Activated CD8-positive, alpha-beta memory T cell treated with anti-CD3 and anti-CD28 coated beads for 48 hours (primary cell): ENCODE measurements around the gene MBD6.

Experiments used
- DNase-seq, 3 experiments: peaks; one replicate each; pipeline ENCODE4 v3.0.0-alpha.2; 2020; ENCODE audit warnings: low read depth in 2 of 3, low spot score in 2 of 3

The MBD6 gene, protein sequence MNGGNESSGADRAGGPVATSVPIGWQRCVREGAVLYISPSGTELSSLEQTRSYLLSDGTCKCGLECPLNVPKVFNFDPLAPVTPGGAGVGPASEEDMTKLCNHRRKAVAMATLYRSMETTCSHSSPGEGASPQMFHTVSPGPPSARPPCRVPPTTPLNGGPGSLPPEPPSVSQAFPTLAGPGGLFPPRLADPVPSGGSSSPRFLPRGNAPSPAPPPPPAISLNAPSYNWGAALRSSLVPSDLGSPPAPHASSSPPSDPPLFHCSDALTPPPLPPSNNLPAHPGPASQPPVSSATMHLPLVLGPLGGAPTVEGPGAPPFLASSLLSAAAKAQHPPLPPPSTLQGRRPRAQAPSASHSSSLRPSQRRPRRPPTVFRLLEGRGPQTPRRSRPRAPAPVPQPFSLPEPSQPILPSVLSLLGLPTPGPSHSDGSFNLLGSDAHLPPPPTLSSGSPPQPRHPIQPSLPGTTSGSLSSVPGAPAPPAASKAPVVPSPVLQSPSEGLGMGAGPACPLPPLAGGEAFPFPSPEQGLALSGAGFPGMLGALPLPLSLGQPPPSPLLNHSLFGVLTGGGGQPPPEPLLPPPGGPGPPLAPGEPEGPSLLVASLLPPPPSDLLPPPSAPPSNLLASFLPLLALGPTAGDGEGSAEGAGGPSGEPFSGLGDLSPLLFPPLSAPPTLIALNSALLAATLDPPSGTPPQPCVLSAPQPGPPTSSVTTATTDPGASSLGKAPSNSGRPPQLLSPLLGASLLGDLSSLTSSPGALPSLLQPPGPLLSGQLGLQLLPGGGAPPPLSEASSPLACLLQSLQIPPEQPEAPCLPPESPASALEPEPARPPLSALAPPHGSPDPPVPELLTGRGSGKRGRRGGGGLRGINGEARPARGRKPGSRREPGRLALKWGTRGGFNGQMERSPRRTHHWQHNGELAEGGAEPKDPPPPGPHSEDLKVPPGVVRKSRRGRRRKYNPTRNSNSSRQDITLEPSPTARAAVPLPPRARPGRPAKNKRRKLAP

DNA sequence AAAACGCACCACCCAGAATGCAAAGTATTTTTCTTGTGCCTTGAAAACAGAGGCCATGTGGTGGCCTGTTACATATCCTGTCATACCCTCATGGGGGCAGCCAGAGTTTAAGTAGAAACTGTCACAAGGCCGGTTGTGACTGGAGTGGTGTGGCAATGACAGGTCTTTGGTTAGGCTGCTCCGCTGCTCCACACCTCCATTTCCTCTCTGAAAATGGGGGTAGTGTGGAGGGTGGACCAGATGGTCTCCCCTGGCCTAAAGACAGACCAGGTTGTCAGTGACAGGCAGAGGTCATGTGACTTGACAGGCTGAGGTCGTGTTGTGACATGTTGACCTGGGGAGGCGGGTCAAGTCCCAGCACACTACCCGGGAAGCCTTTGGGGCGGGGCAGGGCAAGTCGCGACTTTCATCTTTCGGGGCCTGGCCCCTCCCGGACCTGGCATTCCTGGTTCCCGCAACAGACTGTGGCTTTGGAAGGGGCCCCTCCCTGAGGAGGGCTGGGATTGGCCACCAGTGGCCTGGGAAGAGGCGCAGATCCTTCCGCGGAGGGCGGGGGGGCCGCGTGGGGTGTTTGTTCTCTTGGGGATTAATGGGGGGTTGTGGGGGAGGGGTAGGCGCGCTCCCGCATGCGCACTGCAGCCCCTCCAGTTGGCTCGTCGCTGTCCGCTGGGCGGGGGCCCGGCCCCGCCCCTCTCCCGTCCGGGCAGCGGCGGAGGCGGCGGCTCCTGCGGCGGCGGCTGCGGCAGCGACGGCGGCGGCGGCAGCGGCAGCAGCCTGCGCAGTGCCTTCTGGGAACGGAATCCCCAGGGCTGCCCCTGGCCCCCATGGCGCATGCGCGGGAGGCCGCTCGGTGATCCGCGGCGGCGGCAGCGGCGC, at the start of gene MBD6:
TSS of gene MBD6 (plus strand) at position 814 of the 876 bp plus-strand sequence. CDS start 1,480 bp downstream, outside the sequence.
- peak in 2 of 3 experiments; percentile 87 for DNase-seq

DNA sequence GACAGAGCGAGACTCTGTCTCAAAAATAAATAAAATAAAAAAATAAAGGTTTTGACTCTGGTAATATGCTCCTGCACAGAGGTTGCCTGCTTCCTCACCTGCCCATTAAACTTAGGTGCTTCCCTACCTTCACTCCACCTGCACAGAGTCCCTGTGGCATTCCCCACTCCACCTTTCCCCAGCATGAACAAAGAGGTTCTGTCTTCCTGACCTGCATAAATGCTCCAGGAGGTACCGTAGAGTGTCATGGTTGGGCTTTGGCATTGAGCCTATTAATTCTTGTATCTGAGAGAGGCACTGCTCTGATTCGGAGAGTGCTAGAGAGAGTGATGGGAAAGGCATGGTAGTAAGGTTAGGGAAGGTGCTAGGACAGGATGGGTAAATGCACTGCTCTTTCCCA, 49.2 kb upstream of the MBD6 start:
- no peak for DNase-seq

DNA sequence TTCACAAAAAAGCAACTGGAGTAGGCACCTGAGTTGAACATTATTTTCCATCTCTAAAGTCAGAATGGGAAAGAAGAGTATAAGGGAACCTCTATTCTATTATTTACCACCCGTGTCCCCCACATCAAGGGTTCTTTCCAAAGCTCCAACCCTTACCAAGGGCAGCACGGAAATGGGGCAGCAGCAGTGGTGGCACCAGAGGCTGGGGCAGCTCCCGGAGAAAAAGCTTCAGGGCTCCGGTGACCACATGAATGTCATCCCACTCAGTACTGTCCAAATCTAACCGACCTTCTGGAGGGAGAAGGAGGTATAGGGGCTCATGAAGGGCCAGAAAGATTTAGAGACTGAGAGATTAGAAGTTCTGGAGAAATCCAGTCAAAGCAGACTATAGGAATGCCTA, 48.7 kb upstream of the MBD6 start:
- no peak for DNase-seq

DNA sequence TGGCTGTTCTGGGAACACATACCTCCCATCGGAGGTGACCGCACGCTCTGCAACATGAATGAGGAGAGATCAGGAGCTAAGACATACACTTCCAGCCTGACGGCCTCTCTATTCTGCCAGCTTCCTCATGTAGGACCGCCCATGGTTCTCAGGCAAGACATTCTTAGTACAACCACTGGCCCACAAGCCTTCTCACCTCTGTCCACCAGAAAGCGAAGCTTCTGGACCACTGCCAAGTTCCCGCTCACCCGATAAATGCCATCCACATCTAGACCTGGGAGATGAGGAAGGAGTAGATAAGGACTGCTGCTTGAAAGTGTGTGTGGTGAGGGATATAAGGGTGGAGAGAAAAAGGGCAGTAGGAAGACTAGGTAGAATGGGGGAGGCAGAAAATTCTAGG, 48.2 kb upstream of the MBD6 start:
- no peak for DNase-seq

DNA sequence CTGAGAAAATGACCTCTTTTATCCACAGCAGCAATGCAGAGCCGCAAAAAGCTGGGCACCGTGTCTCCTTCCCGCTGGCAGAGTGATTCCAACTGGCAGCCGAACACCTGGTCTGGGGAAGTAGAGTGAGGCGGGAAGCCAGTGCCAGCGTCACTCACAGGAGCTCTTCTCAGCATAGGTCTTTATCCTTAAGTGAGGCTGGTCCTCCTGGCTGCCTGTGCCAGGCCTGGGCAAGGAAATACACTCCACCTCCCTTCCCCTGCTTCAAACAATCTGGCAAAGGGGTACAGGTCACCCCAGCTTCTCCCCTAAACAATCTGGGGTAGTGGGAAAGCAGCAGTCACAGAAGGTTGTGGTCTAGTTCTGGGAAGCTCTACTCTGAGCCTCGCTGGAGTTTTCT, 47.8 kb upstream of the MBD6 start:
- no peak for DNase-seq

DNA sequence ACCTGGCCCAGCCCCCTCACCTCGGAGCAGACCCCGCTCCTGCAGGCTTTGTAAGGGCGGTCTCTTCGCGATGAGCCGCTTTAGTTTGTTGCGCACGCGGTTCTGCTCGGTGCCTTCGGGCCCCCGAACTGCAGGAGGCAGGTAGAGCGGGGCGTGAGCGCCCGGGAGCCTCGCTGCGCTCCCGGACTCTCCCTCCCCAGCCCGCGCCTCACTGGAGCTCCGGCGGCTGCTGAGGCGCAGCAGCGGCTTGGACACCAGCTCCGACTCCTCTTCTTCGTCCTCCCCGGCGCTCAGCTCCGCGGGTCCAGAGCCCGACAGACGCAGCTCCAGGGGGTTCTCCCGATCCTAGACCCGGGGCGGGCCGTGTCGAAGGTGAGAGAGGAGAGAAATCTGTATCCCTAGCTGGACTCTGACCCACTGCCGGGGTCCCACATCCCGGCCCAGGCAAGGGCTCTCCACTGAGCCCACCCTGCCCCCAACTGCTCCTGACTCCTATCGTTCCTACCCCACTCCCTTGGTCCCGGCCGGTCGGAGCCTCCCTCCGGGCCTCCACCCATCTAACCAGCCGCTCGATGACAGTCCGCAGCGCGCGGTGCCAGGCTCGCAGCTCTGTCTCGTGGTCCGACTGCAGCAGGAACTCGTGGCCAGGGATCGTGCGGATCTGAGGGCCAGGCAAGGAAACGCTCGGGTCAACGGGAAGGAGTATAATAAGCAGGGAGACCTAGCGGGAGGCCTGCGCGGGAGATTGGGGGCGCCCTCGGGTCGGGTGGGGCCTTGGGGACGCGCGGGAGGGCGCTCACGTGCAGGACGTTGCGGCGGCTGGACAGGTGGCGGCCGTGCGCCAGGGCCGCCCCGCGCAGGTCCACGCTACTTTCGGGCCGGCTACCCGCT, 47.1 kb upstream of the MBD6 start:
- DNase-seq: no peak

DNA sequence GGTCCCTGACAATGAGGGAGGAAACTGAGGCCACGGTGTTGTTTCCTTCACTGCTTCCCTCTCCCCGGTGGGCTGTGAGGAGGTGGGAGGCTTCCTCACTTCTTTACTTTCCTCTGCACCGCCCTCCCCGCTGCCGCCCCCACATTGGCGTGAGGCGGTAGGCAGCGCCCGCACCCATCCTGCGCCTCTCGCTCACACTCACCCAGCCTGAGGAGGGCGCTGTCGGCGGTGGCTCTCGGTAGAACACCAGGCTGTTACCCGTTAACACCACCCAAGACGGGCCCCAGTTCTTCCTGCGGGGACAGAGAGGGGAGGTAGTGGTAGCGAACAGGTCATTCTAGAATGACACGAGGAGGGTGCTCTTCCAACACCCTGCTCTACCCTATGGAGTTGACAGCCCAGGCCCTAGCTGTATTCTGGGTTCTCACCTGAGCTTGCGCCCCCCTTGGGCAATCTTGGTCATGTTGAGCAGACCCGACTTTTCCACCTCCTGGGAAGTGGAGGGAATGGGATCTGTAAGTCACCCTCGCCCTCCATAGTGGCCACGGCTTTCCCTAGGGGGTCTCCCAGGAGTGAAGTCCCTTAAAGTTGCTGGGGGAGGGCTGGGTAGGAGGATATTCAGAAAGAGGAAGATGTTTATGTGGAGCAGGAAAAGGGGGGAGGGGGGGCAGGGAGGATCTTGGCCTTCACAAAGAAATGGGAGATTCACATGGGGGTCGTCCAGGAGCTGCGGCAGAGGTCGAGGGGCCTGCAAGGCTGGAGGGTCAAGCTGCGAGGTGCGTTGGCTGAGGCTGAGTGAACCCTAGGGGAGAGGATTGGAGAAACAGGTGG, 46.2 kb upstream of the MBD6 start:
- no peak for DNase-seq

DNA sequence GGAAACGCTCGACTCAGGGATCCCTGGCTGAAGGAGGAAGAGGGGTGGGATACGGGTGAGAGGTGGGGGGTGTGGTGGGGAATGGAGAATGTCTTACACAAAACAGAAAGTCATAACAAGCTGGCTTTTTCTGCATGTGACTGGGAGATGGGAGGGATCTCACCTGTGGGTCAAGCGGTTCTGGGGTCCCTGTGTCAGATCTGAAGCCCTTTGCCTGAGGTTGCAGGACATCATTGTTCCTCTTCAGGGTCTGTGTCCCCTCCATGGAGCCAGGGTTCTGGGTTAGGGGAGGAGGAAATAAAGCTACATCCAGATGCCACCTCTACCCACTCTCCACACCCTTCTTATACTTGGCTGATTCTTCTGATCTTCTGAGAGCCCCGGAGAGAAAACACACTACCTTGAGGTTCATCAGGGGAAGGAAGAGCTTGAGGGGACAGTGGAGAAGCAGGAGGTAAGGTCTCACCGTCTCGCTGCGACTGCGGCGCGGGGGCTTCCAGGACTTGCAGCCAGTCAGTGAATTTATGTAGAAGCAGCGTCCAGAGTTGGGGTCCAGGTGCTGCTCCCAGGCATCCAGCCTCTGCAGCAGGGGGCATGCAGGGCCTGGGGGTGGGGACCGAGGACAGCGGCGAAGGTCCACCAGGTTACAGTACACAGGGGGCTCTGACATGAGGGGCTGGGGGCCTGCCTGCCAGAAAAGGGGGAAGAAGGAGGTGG, 45.5 kb upstream of the MBD6 start:
- no peak for DNase-seq

DNA sequence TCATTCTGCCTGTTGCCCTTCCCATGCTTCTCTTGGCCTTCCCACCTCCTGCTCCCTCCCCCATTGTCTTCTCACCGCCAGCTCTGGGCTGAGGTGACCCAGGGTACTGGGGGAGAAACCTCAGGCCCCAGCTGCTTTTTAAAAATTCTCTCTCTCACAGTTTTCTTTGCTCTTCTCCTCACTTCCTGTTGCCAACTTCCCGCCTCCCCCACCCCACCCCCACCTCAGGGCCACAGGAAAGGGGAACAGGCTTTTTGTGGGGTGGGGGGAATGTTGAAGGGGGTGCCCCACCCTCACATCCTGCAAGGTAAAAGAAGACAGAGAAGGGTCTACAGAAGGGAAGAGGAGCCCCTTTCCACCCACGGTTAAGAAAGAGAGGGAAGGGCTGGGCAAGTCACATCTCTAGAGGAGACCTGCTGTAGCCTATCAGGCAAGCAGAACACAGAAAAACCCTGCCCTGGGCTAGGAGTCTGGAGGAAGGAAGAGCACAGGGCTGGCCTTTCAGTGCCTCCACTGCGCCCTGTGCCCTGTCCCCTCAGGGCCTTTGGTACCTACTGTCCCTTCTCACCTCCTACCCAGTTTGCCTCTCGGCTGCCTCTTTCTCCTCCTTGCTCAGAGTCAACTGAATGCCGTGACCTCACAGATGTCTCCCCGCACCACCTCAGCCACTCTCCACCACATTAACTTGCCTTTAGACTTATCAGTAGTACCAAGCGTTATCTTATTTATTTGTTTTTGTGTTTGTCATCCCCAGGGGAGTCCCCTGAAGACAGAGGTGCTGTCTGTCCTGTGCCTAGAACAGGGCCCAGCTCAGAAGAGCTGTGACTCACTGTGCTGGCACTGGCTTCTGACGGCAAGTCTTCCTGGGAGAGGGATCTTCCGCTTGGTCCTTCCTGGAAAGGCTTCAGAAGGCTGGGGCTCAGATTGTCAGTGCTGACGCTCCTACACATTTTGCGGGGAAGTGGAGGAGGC, 44.6 kb upstream of the MBD6 start:
- no peak for DNase-seq

DNA sequence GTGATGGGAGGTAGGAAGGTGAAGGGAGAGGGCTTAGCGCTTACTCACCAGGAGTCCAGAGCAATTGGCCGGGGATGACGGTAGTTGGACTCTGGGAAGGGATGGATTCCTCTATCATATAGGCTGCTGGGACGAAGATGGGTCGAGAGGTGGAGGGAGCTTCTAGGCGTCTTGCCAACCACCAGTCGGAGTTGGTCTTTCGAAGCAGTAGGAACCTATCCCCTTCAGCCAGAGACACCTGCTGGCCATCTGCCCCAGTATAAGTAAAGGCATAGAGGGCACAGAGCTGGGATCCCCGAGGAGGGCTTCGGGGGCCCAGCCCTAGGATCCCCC, 43.6 kb upstream of the MBD6 start:
- DNase-seq: no peak

DNA sequence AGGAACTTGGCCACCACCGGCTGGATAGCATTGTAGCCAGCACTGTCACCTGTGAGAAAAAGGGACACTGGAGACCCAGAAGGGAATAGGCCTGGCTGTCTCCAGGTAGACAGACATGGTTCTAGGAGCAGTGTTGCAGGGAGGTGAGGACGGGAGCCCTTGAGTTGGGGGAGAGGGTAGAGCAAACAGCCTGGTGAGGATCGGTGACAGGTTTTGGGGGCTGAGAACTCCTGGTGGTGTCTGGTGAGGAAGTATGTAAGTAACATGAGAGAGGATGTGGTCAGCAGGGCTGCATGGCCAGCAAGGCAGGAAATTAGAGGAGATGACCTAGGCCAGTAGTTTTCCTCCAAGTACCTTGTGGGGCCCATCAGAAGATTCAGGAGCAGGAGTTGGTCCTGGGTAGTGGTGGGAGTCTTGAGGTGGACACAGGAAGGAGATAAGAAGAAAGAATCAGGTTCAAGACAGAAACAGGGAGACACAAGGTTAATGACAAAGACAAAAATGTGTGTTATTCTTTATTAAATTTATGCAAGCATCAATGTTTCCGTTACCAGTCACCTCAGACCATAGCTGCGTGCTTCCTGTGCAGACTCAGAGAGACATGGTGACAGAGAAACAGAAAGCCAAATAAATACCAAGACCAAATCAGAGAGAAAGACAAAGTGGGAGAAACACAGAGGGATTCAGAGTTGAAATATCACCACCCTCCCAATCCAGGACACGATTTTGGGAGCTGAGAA, 43.1 kb upstream of the MBD6 start, which contains the start of gene ARHGAP9:
TSS of gene ARHGAP9 (minus strand) at position 491 of the 740 bp plus-strand sequence. CDS start at position 31, 460 bp downstream.
- DNase-seq: no peak

DNA sequence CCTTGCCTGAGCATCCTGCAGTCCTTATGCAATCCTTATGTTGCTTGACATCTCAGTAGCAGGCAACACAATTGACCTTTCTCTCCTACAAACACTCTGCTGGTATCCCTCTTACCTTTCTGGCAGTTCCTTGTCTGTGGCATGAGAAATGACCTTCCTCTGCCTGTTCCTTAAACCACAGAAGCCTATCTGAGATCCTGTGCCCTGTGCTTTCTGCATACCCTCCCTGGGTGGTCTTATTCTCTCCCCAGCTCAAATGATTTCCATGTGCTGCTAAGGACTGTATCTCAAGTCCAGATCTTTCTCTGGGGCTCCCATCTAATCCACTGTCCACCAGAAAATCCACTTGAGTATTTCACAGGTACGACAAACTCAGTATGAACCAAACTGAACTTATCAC, 41.0 kb upstream of the MBD6 start:
- no peak for DNase-seq

DNA sequence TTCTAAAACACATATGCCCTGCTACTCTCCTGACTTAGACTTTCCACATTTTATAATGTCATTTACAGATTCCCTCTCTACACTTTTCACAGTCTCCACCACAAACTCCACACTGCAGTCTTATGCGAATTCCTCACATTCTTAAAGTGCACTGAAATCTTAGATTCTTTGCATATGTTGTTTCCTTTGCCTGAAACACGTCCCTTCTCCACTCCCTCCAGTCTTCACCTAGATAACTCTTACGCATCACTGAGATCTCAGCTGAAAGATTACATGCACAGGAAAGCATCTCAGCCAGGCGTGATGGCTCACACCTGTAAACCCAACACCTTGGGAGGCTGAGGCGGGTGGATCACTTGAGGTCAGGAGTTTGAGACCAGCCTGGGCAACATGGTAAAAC, 39.2 kb upstream of the MBD6 start:
- no peak for DNase-seq

DNA sequence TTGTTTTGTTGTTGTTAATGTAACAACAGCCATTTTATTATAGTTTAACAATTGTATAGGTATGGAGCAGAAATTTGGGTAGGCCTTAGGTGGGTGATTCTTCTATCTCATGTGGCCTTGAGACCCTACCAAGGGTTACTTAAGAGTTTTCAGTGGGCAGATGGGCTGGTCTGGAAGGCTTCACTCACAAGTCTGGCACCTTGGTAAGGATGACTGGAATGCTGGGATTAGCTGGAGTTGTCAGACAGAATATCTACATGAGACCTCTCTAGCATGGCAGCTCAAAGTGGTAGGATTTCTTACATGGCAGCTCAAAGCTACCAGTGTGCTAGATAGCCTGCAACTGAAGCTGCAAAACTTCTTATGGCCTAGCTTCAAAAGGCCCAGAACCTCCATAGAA, 36.9 kb upstream of the MBD6 start:
- no peak for DNase-seq

DNA sequence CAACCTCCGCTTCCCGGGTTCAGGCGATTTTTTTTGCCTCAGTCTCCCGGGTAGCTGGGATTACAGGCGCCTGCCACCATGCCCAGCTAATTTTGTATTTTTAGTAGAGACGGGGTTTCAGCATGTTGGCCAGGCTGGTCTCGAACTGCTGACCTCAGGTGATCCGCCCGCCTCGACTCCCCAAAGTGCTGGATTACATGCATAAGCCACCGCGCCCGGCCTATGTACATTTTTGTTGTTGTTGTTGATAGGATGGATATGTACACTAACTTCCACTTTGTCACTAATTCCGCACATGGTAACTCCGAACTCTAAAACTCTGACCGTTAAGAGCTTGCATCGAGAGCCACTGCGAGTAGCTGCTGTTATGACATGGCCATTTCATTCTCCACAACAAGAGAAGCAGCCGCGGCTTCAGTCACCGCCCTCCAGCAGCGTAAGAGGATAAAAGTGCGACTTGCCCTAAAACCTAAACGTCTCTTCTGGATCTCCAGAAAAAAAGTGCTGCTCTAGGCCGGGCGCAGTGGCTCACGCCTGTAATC, 35.5 kb upstream of the MBD6 start:
- DNase-seq: no peak
